ENCODE data around the gene CYP8B1. TPM values are rescaled to one million over a fixed set of nuclear protein-coding genes. Genes with fewer than 3 reads are reported as not detected.

The CYP8B1 gene
- total and polyA plus RNA-seq, 2 experiments from 2014 or later = not detected

GRCh38 chr3:42914771-42915515 lies 39.3 kb upstream of the CYP8B1 start:
- H3F3A ChIP-seq (replicated peaks; ENCODE audit: low read depth) = no peaks in the 10 kb centered on the region
- no peak overlapping the region for H2AFZ ChIP-seq
- no peak overlapping the region for H3K27ac ChIP-seq (ENCODE audit: low read depth)
- H3K79me2 ChIP-seq (replicated peaks; ENCODE audit: insufficient read depth) = no peaks in the 10 kb centered on the region
- no peak overlapping the region for H3K27ac Mint-ChIP-seq
- ATAC-seq (no peak), DNase-seq (ENCODE audit: low spot score) (peak; percentile 46)
- no peak overlapping the region for H3K4me3 Mint-ChIP-seq
- TF ChIP-seq POLR2AphosphoS5 (IDR thresholded peaks at IDR 0.05; ENCODE audit: low read depth) (no peak), JUNB (IDR thresholded peaks at IDR 0.05; ENCODE audit: unreplicated experiment) (no peak), NANOG (IDR thresholded peaks at IDR 0.05; ENCODE audit: borderline replicate concordance) (no peak), ZNF114 (CRISPR knock-in tag; IDR thresholded peaks at IDR 0.05) (no peak), EZH2 (IDR thresholded peaks at IDR 0.05; ENCODE audit: low read depth, unreplicated experiment) (no peak), ZNF331 (CRISPR knock-in tag; IDR thresholded peaks at IDR 0.05; ENCODE audit: low read depth) (no peak), EZH2phosphoT487 (IDR thresholded peaks at IDR 0.05; ENCODE audit: unreplicated experiment) (no peak), CREB1 (CRISPR knock-in tag; IDR thresholded peaks at IDR 0.05; ENCODE audit: low read depth) (no peak), REST (IDR thresholded peaks at IDR 0.05; ENCODE audit: unreplicated experiment) (no peak), ZNF462 (CRISPR knock-in tag; IDR thresholded peaks at IDR 0.05) (no peak), CTCF (conservative IDR thresholded peaks at IDR 0.05; ENCODE audit: low read depth in 2 of 2) (no peak), STAT1 (IDR thresholded peaks at IDR 0.05; ENCODE audit: unreplicated experiment) (no peak), ETS1 (IDR thresholded peaks at IDR 0.05) (no peak)
- H3K36me3 Mint-ChIP-seq (ENCODE audit: low read depth) = peaks cover 71% of the 10 kb centered on the region
- no peaks in the 10 kb centered on the region for H4K20me1 ChIP-seq (replicated peaks; ENCODE audit: insufficient read depth)
- H3K9me3 Mint-ChIP-seq = peaks cover 78% of the 10 kb centered on the region
- 0 out of 2 replicates have a peak, but pooled peaks cover 3% of the 10 kb centered on the region for H3K9me2 ChIP-seq (ENCODE audit: insufficient read depth)
- H3K4me3 ChIP-seq = no peak overlapping the region; the same call in 1 of the 2 replicates
- H3K4me1 ChIP-seq (ENCODE audit: insufficient read depth) = no peaks in the 10 kb centered on the region
- no peaks in the 10 kb centered on the region for H3K4me1 Mint-ChIP-seq
- no peak overlapping the region for H3K4me2 ChIP-seq
- no peaks in the 10 kb centered on the region for H3K27me3 ChIP-seq (ENCODE audit: insufficient read depth)
- H3K36me3 ChIP-seq (ENCODE audit: insufficient read depth) = peaks cover 29% of the 10 kb centered on the region
- H3K27me3 Mint-ChIP-seq (ENCODE audit: insufficient read depth, low read depth, poor library complexity) = peaks cover 7% of the 10 kb centered on the region

Measured in GM23338 (cell line).